ENCODE data around the gene CNPY2.

GRCh38 chr12:56362130-56363059 is 46.6 kb upstream of the CNPY2 start, which contains the start of gene APOF:
- TF ChIP-seq POLR2A (IDR thresholded peaks at IDR 0.05; ENCODE audit: low read depth, low read length) (no peak), TAF1 (IDR thresholded peaks at IDR 0.05; ENCODE audit: borderline replicate concordance, low read depth, low read length) (no peak), POLR2AphosphoS5 (IDR thresholded peaks at IDR 0.05; ENCODE audit: low read depth, low read length) (no peak)

Measured in GM12892 (cell line).